Peyer's patch (tissue), 4 donors: ENCODE measurements around the gene RAB2B.

Source experiments
- CTCF ChIP-seq, 6 experiments: fragments of 450-650 bp in 4 of 6; fragments of 200-600 bp in 2 of 6; sonication (generic) in 1 of 6; IDR thresholded peaks; one replicate each; pipeline ENCODE4 v1.5.1; 2017 to 2019; ENCODE audit warnings: antibody characterized with exemption in 6 of 6, mild to moderate bottlenecking in 3 of 6, moderate library complexity in 1 of 6
- POLR2A ChIP-seq, 2 donors: fragments of 450-650 bp; IDR thresholded peaks; one replicate each; pipeline ENCODE4 v1.5.1; 2017; ENCODE audit warnings: antibody characterized with exemption in 2 of 2, mild to moderate bottlenecking in 2 of 2, moderate library complexity in 2 of 2

- peak in 1 of 6 experiments; percentile 1 for TF ChIP-seq CTCF (IDR thresholded peaks at IDR 0.05)
- TF ChIP-seq POLR2A (IDR thresholded peaks at IDR 0.05), result no peak
These were observed 814 bp downstream of the RAB2B start for GRCh38 chr14:21475767-21476522.
